AG20443 (cell line): Measurements from ENCODE around the gene PPP1R14C.

Experiments used
- DNase-seq: peaks from one replicate; pipeline ENCODE4 v3.0.0; 2012; ENCODE audit warnings: low spot score, mixed read lengths

The PPP1R14C gene

GRCh38 chr6:150249261-150249660 is 106.4 kb downstream of the PPP1R14C start:
- no peak for DNase-seq

GRCh38 chr6:150250826-150251225 is 108.0 kb downstream of the PPP1R14C start:
- peak; percentile 89 for DNase-seq

- no peak for DNase-seq
Observed at GRCh38 chr6:150251566-150252186, 108.8 kb downstream of the PPP1R14C start.

GRCh38 chr6:150252714-150253444 is 110.0 kb downstream of the PPP1R14C start:
- no peak for DNase-seq

- no peak for DNase-seq
Observed at GRCh38 chr6:150253489-150253888, 110.6 kb downstream of the PPP1R14C start.

- peak; percentile 40 for DNase-seq
Observed at GRCh38 chr6:150254770-150255169, 111.9 kb downstream of the PPP1R14C start.

- no peak for DNase-seq
Observed at GRCh38 chr6:150255840-150256239, 113.0 kb downstream of the PPP1R14C start.

- peak; percentile 54 for DNase-seq
Observed at GRCh38 chr6:150256618-150257272, 113.9 kb downstream of the PPP1R14C start.

- DNase-seq = no peak
Observed at GRCh38 chr6:150258381-150258780, 115.5 kb downstream of the PPP1R14C start.

- DNase-seq = no peak
Observed at GRCh38 chr6:150260931-150261330, 118.1 kb downstream of the PPP1R14C start.

- DNase-seq = no peak
Observed at GRCh38 chr6:150261997-150262697, 119.3 kb downstream of the PPP1R14C start.

GRCh38 chr6:150263765-150264404 is 121.0 kb downstream of the PPP1R14C start:
- no peak for DNase-seq

- DNase-seq = no peak
Observed at GRCh38 chr6:150266309-150266708, 123.5 kb downstream of the PPP1R14C start.

GRCh38 chr6:150266963-150267685 is 124.3 kb downstream of the PPP1R14C start:
- peak; percentile 21 for DNase-seq

GRCh38 chr6:150267686-150268561 is 125.1 kb downstream of the PPP1R14C start:
- peak; percentile 65 for DNase-seq

GRCh38 chr6:150269130-150269856 is 126.4 kb downstream of the PPP1R14C start:
- DNase-seq = no peak

- peak; percentile 45 for DNase-seq
Observed at GRCh38 chr6:150269857-150270223, 127.0 kb downstream of the PPP1R14C start.

- no peak for DNase-seq
Observed at GRCh38 chr6:150270330-150271052, 127.6 kb downstream of the PPP1R14C start.

- no peak for DNase-seq
Observed at GRCh38 chr6:150271172-150271500, 128.3 kb downstream of the PPP1R14C start.
